Gastrocnemius medialis (tissue), 4 donors: ENCODE data around the gene OTUB1.

Source experiments
- POLR2A ChIP-seq, 2 donors: fragments of 450-650 bp; IDR thresholded peaks; one replicate each; pipeline ENCODE4 v1.6.1; 2017; ENCODE audit warnings: antibody characterized with exemption in 2 of 2, mild to moderate bottlenecking in 2 of 2, moderate library complexity in 2 of 2
- TF ChIP-seq, protein P1 (sequence below), 5 experiments: fragments of 450-650 bp in 3 of 5; fragments of 200-600 bp in 2 of 5; sonication (generic) in 2 of 5; IDR thresholded peaks in 4 of 5; conservative IDR thresholded peaks in 1 of 5; 1 replicate in 4 of 5; 2 replicates in 1 of 5; pipeline ENCODE4 v1.5.1; 2016 to 2019; ENCODE audit warnings: antibody characterized with exemption in 5 of 5, mild to moderate bottlenecking in 3 of 5, moderate library complexity in 3 of 5

DNA sequence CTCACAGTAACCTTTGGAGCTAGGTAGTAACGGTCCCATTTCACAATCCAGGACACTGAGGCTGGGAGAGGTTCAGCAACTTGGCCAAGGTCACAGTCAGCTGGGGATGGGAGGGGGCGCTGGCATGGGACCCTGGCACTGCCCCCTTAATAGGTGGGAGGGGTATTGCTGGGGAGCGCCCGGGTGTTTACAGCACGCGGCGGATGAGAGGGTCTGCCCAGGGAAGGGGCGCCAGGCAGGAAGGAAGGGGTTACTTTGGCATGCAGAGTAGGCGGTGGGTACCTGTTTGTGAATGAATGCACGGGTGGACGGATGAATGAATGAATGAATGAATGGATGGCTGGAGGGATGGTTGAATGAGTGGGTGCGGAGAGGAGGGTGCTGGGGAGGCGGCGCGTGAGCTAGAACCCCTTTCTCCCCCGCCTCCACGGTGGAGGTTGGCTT is 48.9 kb downstream of the OTUB1 start:
- TF ChIP-seq, protein P1, sequence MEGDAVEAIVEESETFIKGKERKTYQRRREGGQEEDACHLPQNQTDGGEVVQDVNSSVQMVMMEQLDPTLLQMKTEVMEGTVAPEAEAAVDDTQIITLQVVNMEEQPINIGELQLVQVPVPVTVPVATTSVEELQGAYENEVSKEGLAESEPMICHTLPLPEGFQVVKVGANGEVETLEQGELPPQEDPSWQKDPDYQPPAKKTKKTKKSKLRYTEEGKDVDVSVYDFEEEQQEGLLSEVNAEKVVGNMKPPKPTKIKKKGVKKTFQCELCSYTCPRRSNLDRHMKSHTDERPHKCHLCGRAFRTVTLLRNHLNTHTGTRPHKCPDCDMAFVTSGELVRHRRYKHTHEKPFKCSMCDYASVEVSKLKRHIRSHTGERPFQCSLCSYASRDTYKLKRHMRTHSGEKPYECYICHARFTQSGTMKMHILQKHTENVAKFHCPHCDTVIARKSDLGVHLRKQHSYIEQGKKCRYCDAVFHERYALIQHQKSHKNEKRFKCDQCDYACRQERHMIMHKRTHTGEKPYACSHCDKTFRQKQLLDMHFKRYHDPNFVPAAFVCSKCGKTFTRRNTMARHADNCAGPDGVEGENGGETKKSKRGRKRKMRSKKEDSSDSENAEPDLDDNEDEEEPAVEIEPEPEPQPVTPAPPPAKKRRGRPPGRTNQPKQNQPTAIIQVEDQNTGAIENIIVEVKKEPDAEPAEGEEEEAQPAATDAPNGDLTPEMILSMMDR (IDR thresholded peaks at IDR 0.05 in 4 of 5, conservative IDR thresholded peaks at IDR 0.05 in 1 of 5): no peak
- TF ChIP-seq POLR2A (IDR thresholded peaks at IDR 0.05): no peak
